OCI-LY7 (cell line): ENCODE data around the gene AQP12B.

Experiments used
- EZH2phosphoT487 ChIP-seq: fragments of 200-600 bp; sonication (generic); IDR thresholded peaks from 2 replicates; pipeline ENCODE4 v1.6.1; 2018; ENCODE audit warnings: low read depth, borderline replicate concordance, mild to moderate bottlenecking, mixed run types, antibody characterized with exemption, low read length, moderate library complexity, mixed read lengths
- TF ChIP-seq, protein P1 (sequence below): fragments of 200-600 bp; sonication (generic); conservative IDR thresholded peaks from 2 replicates; pipeline ENCODE4 v1.5.1; 2014; ENCODE audit warnings: mild to moderate bottlenecking, antibody characterized with exemption, low read length, moderate library complexity, mixed read lengths

- TF ChIP-seq, protein P1, sequence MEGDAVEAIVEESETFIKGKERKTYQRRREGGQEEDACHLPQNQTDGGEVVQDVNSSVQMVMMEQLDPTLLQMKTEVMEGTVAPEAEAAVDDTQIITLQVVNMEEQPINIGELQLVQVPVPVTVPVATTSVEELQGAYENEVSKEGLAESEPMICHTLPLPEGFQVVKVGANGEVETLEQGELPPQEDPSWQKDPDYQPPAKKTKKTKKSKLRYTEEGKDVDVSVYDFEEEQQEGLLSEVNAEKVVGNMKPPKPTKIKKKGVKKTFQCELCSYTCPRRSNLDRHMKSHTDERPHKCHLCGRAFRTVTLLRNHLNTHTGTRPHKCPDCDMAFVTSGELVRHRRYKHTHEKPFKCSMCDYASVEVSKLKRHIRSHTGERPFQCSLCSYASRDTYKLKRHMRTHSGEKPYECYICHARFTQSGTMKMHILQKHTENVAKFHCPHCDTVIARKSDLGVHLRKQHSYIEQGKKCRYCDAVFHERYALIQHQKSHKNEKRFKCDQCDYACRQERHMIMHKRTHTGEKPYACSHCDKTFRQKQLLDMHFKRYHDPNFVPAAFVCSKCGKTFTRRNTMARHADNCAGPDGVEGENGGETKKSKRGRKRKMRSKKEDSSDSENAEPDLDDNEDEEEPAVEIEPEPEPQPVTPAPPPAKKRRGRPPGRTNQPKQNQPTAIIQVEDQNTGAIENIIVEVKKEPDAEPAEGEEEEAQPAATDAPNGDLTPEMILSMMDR = no peak
- no peak for TF ChIP-seq EZH2phosphoT487
Observed at GRCh38 chr2:240722796-240723735, 40.4 kb upstream of the AQP12B start.
